ENCODE data around the gene SNTB2.
"Not testable (repeated sequence)": the region's sequence is repeated elsewhere in the genome, so short reads cannot be mapped to it uniquely, and the experiment has no call there.

SNTB2 gene

GRCh38 chr16:69286941-69287713 lies 100.2 kb downstream of the SNTB2 start:
- no peak for DNase-seq (ENCODE audit: low read depth)

DNA sequence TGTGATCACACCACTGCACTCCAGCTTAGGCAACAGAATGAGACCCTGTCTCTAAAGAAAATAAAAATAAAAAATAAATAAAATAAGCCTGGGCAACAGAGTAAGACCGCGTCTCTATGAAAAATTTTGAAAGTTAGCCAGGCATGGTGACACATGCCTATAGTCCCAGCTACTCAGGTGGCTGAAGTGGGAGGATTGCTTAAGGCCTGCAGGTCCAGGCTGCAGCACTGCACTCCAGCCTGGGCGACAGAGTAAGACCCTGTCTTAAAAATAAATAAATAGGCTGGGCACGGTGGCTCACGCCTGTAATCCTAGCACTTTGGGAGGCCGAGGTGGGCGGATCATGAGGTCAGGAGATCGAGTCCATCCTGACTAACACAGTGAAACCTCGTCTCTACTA lies 104.7 kb downstream of the SNTB2 start:
- not testable (repeated sequence) for DNase-seq (ENCODE audit: low read depth)

DNA sequence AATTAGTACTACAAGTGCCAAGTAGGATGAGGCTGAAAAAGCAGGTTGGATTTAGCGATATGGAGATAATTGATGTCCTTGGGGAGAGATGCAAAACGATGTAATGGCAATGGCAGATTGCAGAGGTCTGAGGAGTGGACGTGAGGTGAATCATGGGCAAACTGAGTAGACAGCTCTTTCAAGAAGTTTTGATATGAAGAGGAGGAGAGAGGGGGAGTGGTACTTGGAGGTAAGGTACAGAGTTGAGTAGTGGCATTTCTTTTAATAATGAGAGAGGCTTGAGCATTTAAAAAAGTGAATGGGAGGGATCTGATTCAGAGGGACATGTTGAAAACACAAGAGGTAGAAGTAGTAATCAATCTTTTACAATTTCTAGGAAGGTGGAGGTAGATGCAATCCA lies 106.4 kb downstream of the SNTB2 start:
- DNase-seq (ENCODE audit: low read depth): no peak

GRCh38 chr16:69294051-69294450 lies 107.1 kb downstream of the SNTB2 start:
- no peak for DNase-seq (ENCODE audit: low read depth)

GRCh38 chr16:69296771-69297170 lies 109.8 kb downstream of the SNTB2 start:
- DNase-seq (ENCODE audit: low read depth): not testable (repeated sequence)

DNA sequence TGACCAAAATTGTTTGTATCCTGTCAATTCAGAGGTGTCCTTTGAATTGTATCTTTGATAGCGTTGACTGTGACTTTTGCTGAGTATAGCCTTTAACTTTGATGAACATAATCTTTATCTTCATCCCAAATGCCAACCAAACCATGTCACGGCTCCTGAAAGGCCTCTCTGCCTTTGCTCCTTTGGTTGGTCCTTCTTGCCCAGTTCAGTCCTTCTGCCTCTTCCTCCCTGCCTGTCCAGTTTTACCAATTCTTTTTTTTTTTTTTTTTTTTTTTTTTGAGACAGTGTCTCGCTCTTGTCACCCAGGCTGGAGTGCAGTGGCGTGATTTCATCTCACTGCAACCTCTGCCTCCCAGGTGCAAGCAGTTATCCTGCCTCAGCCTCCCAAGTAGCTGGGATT lies 111.3 kb downstream of the SNTB2 start:
- DNase-seq (ENCODE audit: low read depth): no peak

DNA sequence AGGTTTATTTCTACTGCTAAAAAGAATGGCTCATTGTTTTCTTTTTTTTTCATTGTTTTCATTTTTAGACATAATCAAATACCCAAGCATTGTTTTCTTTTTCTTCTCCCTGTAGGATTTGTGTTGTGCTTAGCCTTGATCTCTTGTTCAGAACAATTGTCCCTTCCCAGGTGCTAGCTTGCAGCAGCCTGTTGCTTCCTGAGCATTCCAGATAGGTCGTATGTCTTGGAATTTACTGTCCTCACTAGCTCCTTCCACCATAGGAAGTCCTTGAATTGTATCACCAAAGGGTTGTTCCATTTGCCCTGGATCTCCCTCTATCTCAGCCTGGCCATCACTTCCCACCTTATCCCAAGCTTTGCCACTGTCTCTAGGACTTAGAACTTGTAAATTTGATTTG lies 114.2 kb downstream of the SNTB2 start:
- no peak for DNase-seq (ENCODE audit: low read depth)

DNA sequence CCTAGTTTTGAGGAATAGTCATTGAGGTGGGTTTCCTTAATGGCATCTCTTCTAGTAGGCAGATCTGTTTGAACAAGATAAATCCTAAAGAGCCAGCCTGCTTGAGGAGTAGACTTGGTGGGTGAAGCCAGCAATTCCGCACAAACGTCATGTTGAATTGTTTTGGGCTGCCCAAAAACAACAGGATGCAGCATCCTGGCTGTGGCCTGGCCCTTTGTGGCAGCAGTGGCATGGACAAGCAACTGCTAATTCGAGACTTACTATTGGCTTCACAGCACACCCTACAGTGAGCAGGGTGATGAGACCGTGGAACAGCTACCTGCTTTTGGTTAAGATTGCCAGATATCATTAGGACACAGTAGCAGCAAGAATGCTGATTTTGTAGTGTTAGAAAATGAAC lies 114.9 kb downstream of the SNTB2 start:
- DNase-seq (ENCODE audit: low read depth): no peak

DNA sequence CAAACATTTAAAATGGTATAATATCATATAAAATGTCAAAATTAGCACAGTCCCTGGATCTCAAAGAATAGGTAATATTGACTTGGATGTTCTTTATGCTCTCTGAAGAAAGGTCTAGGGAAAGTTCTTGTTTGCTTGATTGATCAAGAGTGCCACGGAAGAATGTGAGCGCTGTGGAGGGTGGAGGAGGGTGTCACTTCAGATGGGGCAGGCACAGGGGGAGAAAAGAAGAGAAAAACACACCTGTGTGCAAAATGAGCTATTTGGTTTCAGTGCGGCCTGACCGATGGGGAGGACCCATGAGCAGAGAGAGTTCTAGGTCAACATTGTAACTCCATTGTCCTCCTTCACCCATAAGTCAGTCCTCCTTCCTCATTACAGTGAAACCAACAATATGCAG lies 115.3 kb downstream of the SNTB2 start:
- DNase-seq (ENCODE audit: low read depth): no peak

DNA sequence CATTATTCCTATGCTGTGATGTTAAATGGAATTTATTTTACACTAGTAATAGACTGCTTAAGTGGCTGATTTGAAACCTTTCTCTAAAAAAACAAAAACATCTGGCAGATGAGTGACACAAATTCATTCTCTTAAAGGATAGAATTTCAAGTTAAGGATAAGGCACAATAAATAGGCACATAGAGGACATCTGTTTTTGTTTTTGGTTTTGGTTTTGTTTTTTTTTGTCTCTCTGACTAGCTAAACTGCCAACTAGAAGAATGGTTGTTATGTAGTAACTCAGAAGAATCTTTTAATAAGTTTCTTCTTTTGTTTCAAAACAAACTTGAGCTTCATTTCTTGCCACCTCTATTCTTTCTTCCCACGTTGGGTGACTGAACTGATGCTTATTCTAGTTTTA lies 119.1 kb downstream of the SNTB2 start:
- no peak for DNase-seq (ENCODE audit: low read depth)

DNA sequence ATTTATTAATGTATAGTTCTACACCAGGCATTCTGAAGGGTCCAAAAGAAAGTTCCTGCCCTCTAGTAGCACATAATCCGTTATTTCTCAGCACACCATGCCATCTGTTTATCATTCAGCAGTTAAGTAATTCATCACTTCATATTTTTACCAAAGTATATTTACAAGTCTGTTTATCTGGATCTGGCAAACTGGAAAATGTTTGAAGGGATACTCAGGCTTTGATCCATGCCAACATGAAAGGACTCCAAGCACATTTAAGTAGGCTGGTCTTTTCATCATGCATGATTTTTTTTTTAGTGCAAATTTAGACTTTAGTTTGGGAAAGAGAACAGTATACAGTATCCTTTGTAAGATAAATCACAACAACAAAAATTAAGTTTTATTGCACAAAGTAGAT lies 120.1 kb downstream of the SNTB2 start:
- DNase-seq (ENCODE audit: low read depth): no peak

- no peak for DNase-seq (ENCODE audit: low read depth)
Measured at GRCh38 chr16:69307856-69308255, 120.9 kb downstream of the SNTB2 start.

DNA sequence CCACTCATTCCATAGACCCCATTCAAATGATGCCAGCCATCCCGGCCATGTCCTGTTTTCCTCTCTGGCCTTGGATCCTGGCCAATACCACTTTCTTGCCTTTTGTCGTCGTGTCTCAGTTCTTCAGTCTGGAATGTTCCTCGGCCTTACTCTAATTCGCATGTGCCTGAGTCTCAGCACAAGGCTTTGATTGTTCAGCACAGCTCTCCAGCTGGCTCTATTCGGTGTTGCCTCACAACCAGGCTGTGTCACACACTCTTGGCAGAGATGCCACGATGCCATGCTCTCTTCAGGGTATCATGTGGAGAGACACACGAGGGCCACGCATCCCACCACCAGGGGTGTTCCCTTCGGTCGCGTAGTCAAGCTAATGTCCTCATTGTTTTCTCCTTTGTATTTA lies 122.4 kb downstream of the SNTB2 start:
- no peak for DNase-seq (ENCODE audit: low read depth)

- DNase-seq (ENCODE audit: low read depth): peak; percentile 97
Measured at GRCh38 chr16:69310653-69311532, 123.9 kb downstream of the SNTB2 start, which contains the start of gene VPS4A. Gene VPS4A, plus strand, starts transcription at chr16:69311350. Its CDS starts 162 bp downstream, at chr16:69311512.

- peak; percentile 24 for DNase-seq (ENCODE audit: low read depth)
Measured at GRCh38 chr16:69311533-69312387, 124.8 kb downstream of the SNTB2 start.

DNA sequence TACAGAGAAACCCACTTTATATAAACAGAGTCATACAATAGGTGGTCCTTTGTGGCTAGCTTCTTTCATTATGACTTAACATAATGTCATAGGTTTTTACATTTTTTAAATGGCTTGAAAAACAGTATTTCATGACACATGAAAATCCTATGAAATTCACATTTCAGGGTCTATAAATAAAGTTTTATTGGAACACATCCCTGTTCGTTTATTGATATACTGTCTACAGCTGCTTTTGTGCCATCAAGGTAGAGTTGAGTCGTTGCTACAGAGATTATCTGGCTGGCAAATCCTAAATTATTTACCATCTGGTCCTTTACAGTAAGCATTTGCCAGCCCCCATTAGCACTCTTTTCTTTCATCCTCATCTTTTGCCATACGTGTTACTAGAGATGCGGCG lies 126.5 kb downstream of the SNTB2 start:
- no peak for DNase-seq (ENCODE audit: low read depth)

GRCh38 chr16:69314534-69314933 lies 127.6 kb downstream of the SNTB2 start:
- no peak for DNase-seq (ENCODE audit: low read depth)

DNA sequence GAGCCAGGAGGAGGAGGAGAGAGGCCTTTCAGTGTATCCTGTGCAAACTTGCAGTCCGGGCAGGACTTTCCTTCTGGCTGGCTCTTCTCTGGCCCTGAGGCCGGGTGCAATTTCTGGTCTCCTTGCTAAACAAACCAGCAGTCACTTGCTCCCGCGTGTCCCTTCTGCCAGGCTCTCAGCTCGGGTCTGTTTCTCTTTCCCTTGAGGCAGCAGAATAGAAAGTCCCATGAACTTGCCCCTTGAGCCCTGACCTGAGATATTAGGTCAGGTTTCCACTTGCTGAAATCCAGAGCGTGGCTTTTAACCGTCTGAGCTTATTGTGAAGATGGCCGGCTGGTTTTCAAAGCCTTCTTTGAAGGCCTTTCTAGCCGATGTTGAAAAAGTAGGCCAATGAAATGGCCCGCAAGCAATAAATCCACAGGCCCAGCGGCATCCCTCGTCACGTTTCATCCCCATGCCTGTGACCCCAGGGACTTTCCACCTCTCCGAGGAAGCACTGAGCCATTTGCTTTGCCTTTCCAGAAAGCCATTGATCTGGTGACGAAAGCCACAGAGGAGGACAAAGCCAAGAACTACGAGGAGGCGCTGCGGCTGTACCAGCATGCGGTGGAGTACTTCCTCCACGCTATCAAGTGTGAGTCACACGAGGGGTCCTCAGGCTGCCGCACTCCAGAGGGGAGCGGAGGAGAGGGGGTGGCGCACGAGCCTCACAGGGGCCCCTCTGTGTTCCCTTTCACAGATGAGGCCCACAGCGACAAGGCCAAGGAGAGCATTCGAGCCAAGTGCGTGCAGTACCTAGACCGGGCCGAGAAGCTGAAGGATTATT lies 128.7 kb downstream of the SNTB2 start:
- no peak for DNase-seq (ENCODE audit: low read depth)

- DNase-seq (ENCODE audit: low read depth): no peak
Measured at GRCh38 chr16:69316595-69317034, 129.7 kb downstream of the SNTB2 start.

GRCh38 chr16:69318177-69318910 lies 131.4 kb downstream of the SNTB2 start:
- DNase-seq (ENCODE audit: low read depth): no peak

GRCh38 chr16:69318911-69319289 lies 131.9 kb downstream of the SNTB2 start:
- DNase-seq (ENCODE audit: low read depth): no peak
